ENCODE results near the gene ZNF630.
"Not testable (repeated sequence)": the region's sequence is repeated elsewhere in the genome, so short reads cannot be mapped to it uniquely, and the experiment has no call there.

The ZNF630 gene

DNA sequence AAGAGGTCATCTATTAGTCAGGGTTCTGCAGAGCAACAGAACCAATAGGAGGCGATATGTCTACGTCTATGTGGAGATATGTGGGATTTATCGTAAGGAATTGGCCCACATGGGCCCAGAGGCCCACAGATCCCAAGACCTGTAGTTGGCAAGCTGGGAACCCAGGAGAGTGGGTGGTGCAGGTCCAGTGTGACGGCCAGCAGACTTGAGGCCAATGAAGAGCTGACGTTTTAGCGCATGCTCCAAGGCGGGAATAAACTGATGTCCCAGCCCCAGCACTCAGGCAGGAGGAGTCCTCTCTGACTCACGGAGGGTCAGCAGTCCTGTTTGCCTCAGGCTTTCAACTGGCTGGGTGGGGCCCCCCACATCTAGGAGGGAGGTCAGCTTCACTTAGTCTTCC is 43.3 kb downstream of the ZNF630 start:
- DNase-seq, result no peak

- DNase-seq, result not testable (repeated sequence)
Measured at GRCh38 chrX:48027545-48027944, 43.9 kb downstream of the ZNF630 start.

DNA sequence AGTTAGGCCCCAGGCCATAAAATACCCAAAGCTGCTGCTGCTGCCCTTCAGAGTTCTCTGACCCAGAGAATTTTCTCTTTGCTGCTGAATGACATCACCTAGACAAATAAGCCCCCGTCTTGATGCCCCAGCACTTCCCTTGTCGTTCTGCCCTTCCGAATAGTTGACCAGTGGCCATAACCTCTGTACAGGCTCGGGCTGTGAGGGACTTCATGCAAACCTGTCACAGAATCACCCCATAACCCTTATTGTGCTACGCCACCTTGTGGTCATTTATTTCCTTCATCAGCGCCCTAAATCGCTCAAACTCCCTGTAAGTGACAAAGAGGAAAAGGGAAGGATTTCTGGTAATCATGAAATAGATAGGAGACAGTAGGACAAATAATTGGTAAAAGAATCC is 45.9 kb downstream of the ZNF630 start:
- DNase-seq, result peak; percentile 51

DNA sequence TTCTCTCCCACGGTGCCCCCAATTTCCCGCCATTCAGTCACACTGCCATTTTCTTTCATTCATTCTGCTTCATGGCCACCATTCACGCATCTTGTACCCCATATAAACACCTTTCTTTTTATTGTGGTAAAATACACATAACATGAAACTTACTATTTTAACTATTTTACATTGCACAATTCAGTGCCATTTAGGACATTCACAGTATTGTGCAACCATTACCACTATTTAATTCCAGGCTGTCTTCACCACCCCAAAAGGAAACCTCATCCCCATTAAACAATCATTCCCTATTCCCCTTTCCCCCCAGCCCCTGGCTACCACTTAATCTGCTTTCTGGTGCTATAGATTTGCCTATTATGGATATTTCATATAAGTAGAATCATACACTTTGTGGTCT is 48.7 kb downstream of the ZNF630 start:
- DNase-seq, result no peak

- no peak for DNase-seq
Measured at GRCh38 chrX:48022100-48022499, 49.3 kb downstream of the ZNF630 start.

GRCh38 chrX:48021026-48021900 is 50.2 kb downstream of the ZNF630 start:
- peak; percentile 86 for DNase-seq

GRCh38 chrX:48020472-48020871 is 51.0 kb downstream of the ZNF630 start:
- not testable (repeated sequence) for DNase-seq

DNA sequence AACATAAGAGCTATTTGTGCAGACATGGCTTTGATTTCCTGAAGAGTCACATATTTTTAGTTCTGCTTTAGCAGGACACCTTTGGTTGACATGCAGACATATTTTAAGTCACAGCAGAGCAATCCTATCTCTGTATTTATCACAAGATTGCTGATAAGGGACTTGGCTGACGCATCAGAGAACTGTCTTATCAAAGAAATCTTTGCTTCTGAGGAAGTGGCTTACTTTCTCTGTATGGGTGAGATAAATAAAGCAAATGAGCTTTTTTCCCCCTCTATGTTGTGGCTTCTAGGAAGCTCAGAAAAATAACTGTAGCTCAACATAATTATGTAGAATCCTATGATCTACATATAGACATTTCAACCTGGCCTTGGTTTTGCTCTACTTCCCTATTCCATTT is 51.5 kb downstream of the ZNF630 start:
- not testable (repeated sequence) for DNase-seq

- not testable (repeated sequence) for DNase-seq
Measured at GRCh38 chrX:48016583-48017310, 54.7 kb downstream of the ZNF630 start.

- not testable (repeated sequence) for DNase-seq
Measured at GRCh38 chrX:48009445-48009960, 61.9 kb downstream of the ZNF630 start.
